Mucosa of descending colon (tissue), 3 donors: ENCODE measurements around the gene HBP1. TPM values are rescaled to one million over a fixed set of nuclear protein-coding genes. Genes with fewer than 3 reads are reported as not detected.

ENCODE experiments used
- ATAC-seq: fragments of 200-7000 bp; cut with Tn5 transposase; one replicate; pipeline ENCODE4 v1.9.1; 2020; ENCODE audit warnings: mild to moderate bottlenecking, moderate library complexity
- DNase-seq, 3 donors: peaks; one replicate each; pipeline ENCODE4 v3.0.0-alpha.2; 2020
- H3K36me3 ChIP-seq: fragments of 200-600 bp; one replicate; pipeline ENCODE4 v1.8.0; 2021; ENCODE audit warnings: low read depth, mild to moderate bottlenecking
- H3K4me1 ChIP-seq: fragments of 200-600 bp; one replicate; pipeline ENCODE4 v1.8.0; 2021; ENCODE audit warnings: low read depth, mild to moderate bottlenecking
- H3K4me3 ChIP-seq: fragments of 200-600 bp; one replicate; pipeline ENCODE4 v1.8.0; 2021; ENCODE audit warnings: mild to moderate bottlenecking
- H3K9me3 ChIP-seq: fragments of 200-600 bp; one replicate; pipeline ENCODE4 v1.8.0; 2021; ENCODE audit warnings: mild to moderate bottlenecking
- CTCF ChIP-seq: fragments of 200-600 bp; IDR thresholded peaks from one replicate; pipeline ENCODE4 v1.8.0; 2022; ENCODE audit warnings: antibody characterized with exemption, mild to moderate bottlenecking
- intact Hi-C, 2 donors: fragments of 100-400 bp; cut with DNase I in 1 of 2; cut with micrococcal nuclease in 1 of 2; formaldehyde crosslinking; loops; one replicate each; pipeline versions ENCODE4 v1.11.0 to v1.11.1; 2022; cut with DNase I, micrococcal nuclease
- total RNA-seq, 3 donors: library from RNA; stranded (reverse); fragmentation: NEBNext Ultra II Directional in 2 of 3; extraction: Animal tissue kit (Norgen Biotek cat#: 25700) in 2 of 3; gene quantifications; one replicate each; pipeline versions ENCODE4 v1.2.1 to v1.2.4, GENCODE V29; 2021 to 2023
- donor health status: DM: no; HTN: no; CAD: no; lungs with moderate emphysema.
- donor health status: DM: no; HTN: no; CAD: no.
- donor health status: DM: no; HTN: yes; CAD: no.

Gene HBP1
- total RNA-seq, 3 donors from 2014 or later: 41.2 to 81.5 (median 71.4) TPM

- intact Hi-C loops: no loop called here
- peak in 1 of 3 donors; percentile 14 for DNase-seq
- H3K4me1 ChIP-seq: no peaks in the 10 kb centered on the region
- H3K9me3 ChIP-seq: no peaks in the 10 kb centered on the region
- no peak overlapping the region for H3K4me3 ChIP-seq
- no peaks in the 10 kb centered on the region for H3K36me3 ChIP-seq
- peak; percentile 78 for ATAC-seq
- TF ChIP-seq CTCF: no peak
These were observed 55.8 kb downstream of the HBP1 start for GRCh38 chr7:107224374-107225223.

DNA sequence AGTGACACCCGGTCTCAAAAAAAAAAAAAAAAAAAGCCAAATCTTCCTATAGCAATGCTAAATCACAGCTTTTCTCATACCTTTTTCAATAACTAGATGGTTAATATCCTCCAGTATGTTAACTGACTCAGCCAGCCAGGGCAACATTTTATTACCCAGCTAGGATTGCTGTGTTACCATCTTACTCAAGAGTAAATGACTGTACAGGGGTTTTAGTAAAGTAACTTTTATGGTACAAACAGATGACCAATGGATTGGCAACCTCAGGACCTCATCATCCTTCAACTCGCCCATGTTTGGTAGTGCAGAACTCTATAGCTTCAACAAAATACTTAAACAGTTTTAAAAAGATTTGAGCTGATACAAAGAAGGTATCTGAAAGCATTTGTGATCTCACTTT, 59.5 kb downstream of the HBP1 start:
- Histone ChIP-seq H3K4me1 (no peaks in the 10 kb centered on the region), H3K36me3 (no peaks in the 10 kb centered on the region), H3K9me3 (no peaks in the 10 kb centered on the region), H3K4me3 (no peak overlapping the region)
- intact Hi-C loops: no loop called here
- TF ChIP-seq CTCF: no peak
- ATAC-seq: no peak
- no peak for DNase-seq

- Histone ChIP-seq H3K4me1 (no peaks in the 10 kb centered on the region), H3K4me3 (no peak overlapping the region), H3K9me3 (no peaks in the 10 kb centered on the region), H3K36me3 (no peaks in the 10 kb centered on the region)
- TF ChIP-seq CTCF: no peak
- intact Hi-C loops: no loop called here
- ATAC-seq: no peak
- DNase-seq: no peak
These were observed 61.5 kb downstream of the HBP1 start for GRCh38 chr7:107230334-107230733.

GRCh38 chr7:107232568-107233090, 63.8 kb downstream of the HBP1 start:
- DNase-seq: no peak

GRCh38 chr7:107233174-107233573, 64.4 kb downstream of the HBP1 start:
- intact Hi-C loops: no loop called here
- Histone ChIP-seq H3K4me3 (no peak overlapping the region), H3K4me1 (no peaks in the 10 kb centered on the region), H3K36me3 (no peaks in the 10 kb centered on the region), H3K9me3 (no peaks in the 10 kb centered on the region)
- ATAC-seq (no peak), DNase-seq (no peak)
- TF ChIP-seq CTCF: no peak

More at GRCh38 chr7:107232568-107233090, 63.8 kb downstream of the HBP1 start:
- no peak for TF ChIP-seq CTCF
- H3K4me3 ChIP-seq: no peak overlapping the region
- no peaks in the 10 kb centered on the region for H3K4me1 ChIP-seq
- no peaks in the 10 kb centered on the region for H3K36me3 ChIP-seq
- ATAC-seq: no peak
- intact Hi-C loops: no loop called here
- no peaks in the 10 kb centered on the region for H3K9me3 ChIP-seq
